PC-9 (cell line): ENCODE results near the gene MARS1. TPM values are rescaled to one million over a fixed set of nuclear protein-coding genes. Genes with fewer than 3 reads are reported as not detected.

Experiments used
- BruUV-seq: library from RNA; stranded (reverse); fragments of 400-500 nt; replicated peaks from 2 replicates; lab custom pipeline; 2021; lab: Mats Ljungman, UMichigan
- CTCF ChIA-PET: fragments of 300-600 bp; sonication (Branson Sonifier 250); formaldehyde crosslinking; loops from one replicate; lab custom pipeline; 2022; ENCODE audit warnings: antibody characterized with exemption; lab: Charles Lee
- POLR2A ChIA-PET: fragments of 300-600 bp; sonication (Branson Sonifier 250); formaldehyde crosslinking; loops from one replicate; lab custom pipeline; 2022; ENCODE audit warnings: antibody characterized with exemption; ENCODE audit not compliant: unreplicated experiment; lab: Charles Lee
- DNase-seq, 2 experiments: peaks; one replicate each; pipeline versions ENCODE4 v3.0.0 to v3.0.0-alpha.2; 2015 to 2022; ENCODE audit warnings: mixed read lengths in 1 of 2
- H2AFZ ChIP-seq: fragments of 200-600 bp; sonication (generic); 2 replicates; pipeline ENCODE4 v1.8.1; 2017; ENCODE audit warnings: antibody characterized with exemption
- H3F3A ChIP-seq: fragments of 200-600 bp; sonication (generic); 2 replicates; pipeline ENCODE4 v1.8.1; 2017; ENCODE audit warnings: antibody characterized with exemption, mild to moderate bottlenecking, low read depth; ENCODE audit not compliant: insufficient read depth
- H3K27ac ChIP-seq: fragments of 200-600 bp; sonication (generic); 2 replicates; pipeline ENCODE4 v1.6.1; 2016; ENCODE audit warnings: mixed run types
- H3K27me3 ChIP-seq: fragments of 200-600 bp; sonication (generic); 2 replicates; pipeline ENCODE4 v1.6.1; 2016; ENCODE audit warnings: low read depth, mixed run types; ENCODE audit not compliant: insufficient read depth
- H3K36me3 ChIP-seq: fragments of 200-600 bp; sonication (generic); 2 replicates; pipeline ENCODE4 v1.6.1; 2016; ENCODE audit warnings: low read depth, mixed run types
- H3K4me1 ChIP-seq: fragments of 200-600 bp; sonication (generic); replicated peaks from 2 replicates; pipeline ENCODE4 v1.6.1; 2016; ENCODE audit warnings: mixed run types; ENCODE audit not compliant: insufficient read depth
- H3K4me2 ChIP-seq: fragments of 200-600 bp; sonication (generic); 2 replicates; pipeline ENCODE4 v1.6.1; 2017; ENCODE audit warnings: mixed run types
- H3K4me3 ChIP-seq: fragments of 200-600 bp; sonication (generic); 2 replicates; pipeline ENCODE4 v1.6.1; 2016; ENCODE audit warnings: mixed run types
- H3K79me2 ChIP-seq: fragments of 200-600 bp; sonication (generic); 2 replicates; pipeline ENCODE4 v1.6.1; 2017; ENCODE audit warnings: low read depth, mixed run types
- H3K9me2 ChIP-seq: fragments of 200-600 bp; sonication (generic); 2 replicates; pipeline ENCODE4 v1.8.1; 2017; ENCODE audit warnings: mild to moderate bottlenecking; ENCODE audit not compliant: insufficient read depth
- H3K9me3 ChIP-seq: fragments of 200-600 bp; sonication (generic); 2 replicates; pipeline ENCODE4 v1.8.1; 2016; ENCODE audit warnings: low read depth; ENCODE audit not compliant: insufficient read depth
- H4K20me1 ChIP-seq: fragments of 200-600 bp; sonication (generic); 2 replicates; pipeline ENCODE4 v1.8.1; 2017; ENCODE audit not compliant: insufficient read depth
- CTCF ChIP-seq: fragments of 200-600 bp; sonication (generic); conservative IDR thresholded peaks from 2 replicates; pipeline ENCODE4 v1.6.1; 2017; ENCODE audit warnings: mixed run types, antibody characterized with exemption, mild to moderate bottlenecking, moderate library complexity
- EZH2 ChIP-seq: fragments of 200-600 bp; sonication (generic); IDR thresholded peaks from 2 replicates; pipeline ENCODE4 v1.8.0; 2017; ENCODE audit warnings: antibody characterized with exemption, low read depth
- intact Hi-C: fragments of 100-400 bp; cut with micrococcal nuclease; formaldehyde crosslinking; loops from one replicate; pipeline ENCODE4 v1.10.0; 2022; ENCODE audit not compliant: unreplicated experiment
- total RNA-seq: library from RNA; stranded (reverse); gene quantifications from 2 replicates; pipeline ENCODE4 v1.2.3, GENCODE V29; 2021

MARS1 gene
- total RNA-seq, 1 experiment from 2014 or later, result 307 TPM

DNA sequence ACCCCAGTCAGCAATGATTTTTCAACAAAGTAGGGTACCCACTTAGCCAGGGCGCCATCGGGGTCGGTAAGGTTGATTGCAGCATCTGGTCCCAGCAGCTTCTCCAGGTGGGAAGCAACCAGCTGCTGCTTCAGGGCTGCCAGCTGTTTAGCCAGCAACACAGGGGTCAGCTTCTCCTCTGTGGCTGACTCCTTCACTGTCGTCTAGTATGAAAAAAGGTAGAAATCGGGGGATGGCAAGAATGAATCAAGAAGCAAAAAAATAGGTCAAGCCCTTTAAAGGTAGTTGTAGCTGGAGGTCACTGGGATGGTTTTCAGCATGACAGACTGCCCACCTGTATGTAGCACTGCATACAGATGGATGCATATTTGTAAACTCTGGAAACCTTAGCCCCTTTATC, 46.4 kb downstream of the MARS1 start:
- TF ChIP-seq CTCF, result no peak
- no peak for TF ChIP-seq EZH2
- DNase-seq, result no peak
- no TSS peak for BruUV-seq
- Histone ChIP-seq H3K36me3 (peaks cover 26% of the 10 kb centered on the region), H3K4me2 (no peak overlapping the region), H3K79me2 (no peaks in the 10 kb centered on the region), H3K9me3 (no peaks in the 10 kb centered on the region), H3F3A (peaks cover 9% of the 10 kb centered on the region), H4K20me1 (no peaks in the 10 kb centered on the region), H3K9me2 (no peaks in the 10 kb centered on the region), H3K4me1 (no peaks in the 10 kb centered on the region), H3K27ac (no peak overlapping the region), H2AFZ (no peak overlapping the region), H3K27me3 (no peaks in the 10 kb centered on the region), H3K4me3 (no peak overlapping the region)
- ChIA-PET CTCF (no interaction called here), POLR2A (interaction anchor here (0.6 kb wide), 1 partner anchor 10 kb away, joined by 3 read pairs; no protein-coding TSS in a partner anchor)
- intact Hi-C loops, result no loop called here

DNA sequence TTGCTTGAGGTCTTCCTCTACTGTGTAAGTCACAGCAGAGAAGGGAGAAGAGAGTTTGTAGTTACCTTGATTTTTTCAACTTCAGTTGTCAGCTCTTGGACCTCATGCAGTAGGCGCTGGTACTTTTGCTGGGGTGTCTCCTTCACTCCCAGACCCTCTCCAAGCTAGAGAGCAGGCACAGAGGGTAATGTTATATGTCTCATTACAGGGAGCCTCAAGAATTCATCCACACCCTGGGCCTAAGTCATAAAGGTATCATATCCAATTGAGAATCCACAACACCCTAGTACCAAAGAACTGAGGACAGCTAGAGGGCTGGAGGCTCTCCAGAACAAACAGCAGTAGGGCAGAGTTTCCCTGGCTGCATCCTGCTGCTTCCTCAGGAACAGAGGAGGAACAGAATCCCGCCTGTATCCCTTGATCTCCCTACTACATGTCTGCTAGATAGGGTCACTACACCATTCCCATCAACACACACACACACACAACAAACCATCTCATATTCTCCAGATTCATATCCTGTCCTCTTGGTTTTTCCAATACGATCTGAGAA, 47.2 kb downstream of the MARS1 start:
- Histone ChIP-seq H3K27me3 (no peaks in the 10 kb centered on the region), H2AFZ (no peak overlapping the region), H3K9me2 (no peaks in the 10 kb centered on the region), H3F3A (peaks cover 9% of the 10 kb centered on the region), H3K9me3 (no peaks in the 10 kb centered on the region), H3K4me2 (no peak overlapping the region), H3K27ac (no peak overlapping the region), H3K36me3 (peaks cover 26% of the 10 kb centered on the region), H3K4me3 (no peak overlapping the region), H4K20me1 (no peaks in the 10 kb centered on the region), H3K4me1 (no peaks in the 10 kb centered on the region), H3K79me2 (no peaks in the 10 kb centered on the region)
- no peak for DNase-seq
- CTCF ChIA-PET, result no interaction called here
- POLR2A ChIA-PET, result interaction anchor here (0.6 kb wide), 1 partner anchor 10 kb away, joined by 3 read pairs; no protein-coding TSS in a partner anchor
- intact Hi-C loops, result no loop called here
- no peak for TF ChIP-seq CTCF
- no peak for TF ChIP-seq EZH2
- BruUV-seq, result no TSS peak

DNA sequence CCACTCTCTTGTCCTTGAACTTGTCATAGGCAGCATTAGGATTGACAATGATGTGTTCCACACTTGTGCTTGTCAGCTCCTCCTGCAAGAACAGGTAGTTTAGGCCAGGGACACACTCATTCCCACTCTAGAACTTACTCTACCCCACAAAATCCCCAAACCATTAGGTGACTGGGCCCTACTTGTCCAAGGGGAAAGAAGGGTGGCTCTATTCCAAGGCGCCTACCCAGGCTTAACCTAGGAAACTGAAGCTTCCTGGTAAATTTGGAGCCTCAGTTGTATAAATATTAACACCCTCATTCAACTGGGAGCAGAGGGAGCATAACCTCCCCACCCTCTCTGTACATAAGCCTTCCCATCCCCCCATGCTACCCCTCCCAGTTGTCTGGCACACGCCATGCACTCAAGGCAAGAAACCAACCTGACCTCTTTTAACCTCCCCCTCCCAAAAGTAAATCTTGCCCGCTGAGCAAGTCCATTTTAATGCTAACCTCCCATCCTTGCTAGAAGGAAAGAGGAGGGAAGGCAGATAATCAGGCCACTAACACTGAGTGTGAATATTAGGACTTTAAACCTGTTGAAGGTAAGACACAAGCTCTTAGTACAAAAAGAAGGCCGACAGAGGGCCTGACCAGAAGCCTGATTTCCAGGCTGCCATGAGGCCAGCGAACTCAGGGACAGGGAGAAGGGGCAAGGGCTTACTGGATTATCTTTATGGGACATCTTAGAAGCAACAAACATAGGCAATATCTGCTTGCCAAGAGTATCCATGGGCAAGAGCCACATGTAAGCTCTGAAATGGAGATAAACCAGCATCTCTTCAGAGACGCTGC, 48.1 kb downstream of the MARS1 start:
- no peak overlapping the region for H2AFZ ChIP-seq
- H3K27ac ChIP-seq, result no peak overlapping the region
- no peak for DNase-seq
- CTCF ChIA-PET, result no interaction called here
- H3K4me3 ChIP-seq, result no peak overlapping the region
- H3F3A ChIP-seq, result peaks cover 4% of the 10 kb centered on the region
- no peaks in the 10 kb centered on the region for H4K20me1 ChIP-seq
- no peak overlapping the region for H3K4me2 ChIP-seq
- peaks cover 26% of the 10 kb centered on the region for H3K36me3 ChIP-seq
- H3K27me3 ChIP-seq, result no peaks in the 10 kb centered on the region
- H3K4me1 ChIP-seq, result no peaks in the 10 kb centered on the region
- no peaks in the 10 kb centered on the region for H3K9me2 ChIP-seq
- no TSS peak for BruUV-seq
- TF ChIP-seq CTCF, result no peak
- TF ChIP-seq EZH2, result no peak
- intact Hi-C loops, result no loop called here
- POLR2A ChIA-PET, result no interaction called here
- H3K79me2 ChIP-seq, result no peaks in the 10 kb centered on the region
- no peaks in the 10 kb centered on the region for H3K9me3 ChIP-seq
